ENCODE results near the gene SEMA3F. TPM values are rescaled to one million over a fixed set of nuclear protein-coding genes. Genes with fewer than 3 reads are reported as not detected.

SEMA3F gene
- total RNA-seq, 1 experiment from 2014 or later = 1.5 TPM

GRCh38 chr3:50230794-50231125, 75.6 kb downstream of the SEMA3F start:
- DNase-seq (ENCODE audit: low read depth, low spot score) = no peak
- in situ Hi-C loops (cut with HindIII; ENCODE audit: low pct_unique_long_range_greater_than_20kb, low sequenced_read_pairs) = no loop called here

DNA sequence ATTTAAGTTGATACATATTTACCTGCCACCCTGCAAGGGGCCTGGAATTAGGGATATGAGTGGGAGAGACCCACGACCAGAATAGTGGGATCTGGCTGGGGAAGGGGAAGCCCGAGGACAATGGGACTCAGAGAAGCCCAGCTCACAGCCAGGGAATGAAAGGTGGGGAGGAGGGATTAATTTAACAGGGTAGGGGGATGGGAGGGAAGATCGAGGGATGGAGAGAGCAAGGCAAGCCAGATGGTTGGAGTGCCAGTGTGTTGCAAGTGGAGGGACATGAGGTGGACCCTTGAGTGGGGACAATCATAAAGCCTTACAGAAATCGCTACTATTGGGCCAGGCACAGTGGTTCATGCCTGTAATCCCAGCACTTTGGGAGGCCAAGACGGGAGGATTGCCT, 76.5 kb downstream of the SEMA3F start:
- no peak for DNase-seq (ENCODE audit: low read depth, low spot score)
- in situ Hi-C loops (cut with HindIII; ENCODE audit: low pct_unique_long_range_greater_than_20kb, low sequenced_read_pairs) = no loop called here

DNA sequence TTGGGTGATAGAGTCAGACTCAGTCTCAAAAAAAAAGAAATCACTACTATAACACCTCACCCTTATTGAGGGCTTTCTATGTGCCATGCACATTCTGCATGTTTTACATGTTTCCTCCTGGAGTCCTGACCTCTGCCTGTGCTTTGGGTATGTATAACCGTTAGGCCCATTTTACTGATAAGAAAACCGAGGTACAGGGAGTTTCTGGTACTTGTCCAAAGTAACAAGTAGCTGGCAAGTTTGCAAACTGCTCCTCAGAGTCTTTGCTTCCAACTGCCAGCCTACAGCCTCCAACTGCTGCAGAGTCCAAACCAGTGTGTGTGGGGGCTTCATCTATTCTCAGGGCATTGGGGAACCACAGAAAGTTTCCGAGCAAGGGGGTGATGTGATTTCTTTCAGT, 77.2 kb downstream of the SEMA3F start:
- no peak for DNase-seq (ENCODE audit: low read depth, low spot score)
- in situ Hi-C loops (cut with HindIII; ENCODE audit: low pct_unique_long_range_greater_than_20kb, low sequenced_read_pairs) = no loop called here

GRCh38 chr3:50233176-50233575, 78.1 kb downstream of the SEMA3F start:
- DNase-seq (ENCODE audit: low read depth, low spot score) = no peak
- in situ Hi-C loops (cut with HindIII; ENCODE audit: low pct_unique_long_range_greater_than_20kb, low sequenced_read_pairs) = no loop called here

- DNase-seq (ENCODE audit: low read depth, low spot score) = peak; percentile 98
- in situ Hi-C loops (cut with HindIII; ENCODE audit: low pct_unique_long_range_greater_than_20kb, low sequenced_read_pairs) = no loop called here
Measured at GRCh38 chr3:50235716-50236483, 80.8 kb downstream of the SEMA3F start, which contains the start of gene GNAI2. Gene GNAI2, plus strand, starts transcription at chr3:50236204. Its CDS starts 132 bp downstream, at chr3:50236336.

GRCh38 chr3:50236484-50237132, 81.5 kb downstream of the SEMA3F start:
- in situ Hi-C loops (cut with HindIII; ENCODE audit: low pct_unique_long_range_greater_than_20kb, low sequenced_read_pairs) = no loop called here
- no peak for DNase-seq (ENCODE audit: low read depth, low spot score)

DNA sequence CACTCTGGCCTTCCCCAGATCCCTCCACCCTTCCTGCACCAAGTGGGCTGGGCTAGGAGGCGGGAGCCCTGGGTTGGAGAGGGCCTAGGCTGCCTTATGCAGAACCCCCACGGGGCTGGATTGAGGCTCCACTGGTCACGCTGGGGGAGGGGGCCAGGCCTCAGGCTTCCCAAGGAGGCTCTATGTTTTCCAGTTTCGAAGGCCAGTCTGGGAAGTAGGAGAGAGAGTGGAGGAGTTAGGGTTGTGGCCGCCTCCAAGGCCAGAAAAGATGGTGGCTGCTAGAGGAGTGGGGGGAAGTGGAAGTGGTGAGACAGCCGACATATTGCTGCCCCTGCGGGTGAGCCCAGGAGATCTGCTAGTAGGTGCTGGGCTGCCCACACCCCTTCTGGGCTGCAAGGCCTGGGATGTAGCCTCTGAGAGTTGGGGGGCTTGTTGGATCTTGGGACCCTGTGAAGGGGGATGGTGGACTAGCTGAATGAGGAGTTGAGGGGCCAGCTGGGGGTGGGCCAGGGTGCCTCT, 82.1 kb downstream of the SEMA3F start:
- DNase-seq (ENCODE audit: low read depth, low spot score) = no peak

DNA sequence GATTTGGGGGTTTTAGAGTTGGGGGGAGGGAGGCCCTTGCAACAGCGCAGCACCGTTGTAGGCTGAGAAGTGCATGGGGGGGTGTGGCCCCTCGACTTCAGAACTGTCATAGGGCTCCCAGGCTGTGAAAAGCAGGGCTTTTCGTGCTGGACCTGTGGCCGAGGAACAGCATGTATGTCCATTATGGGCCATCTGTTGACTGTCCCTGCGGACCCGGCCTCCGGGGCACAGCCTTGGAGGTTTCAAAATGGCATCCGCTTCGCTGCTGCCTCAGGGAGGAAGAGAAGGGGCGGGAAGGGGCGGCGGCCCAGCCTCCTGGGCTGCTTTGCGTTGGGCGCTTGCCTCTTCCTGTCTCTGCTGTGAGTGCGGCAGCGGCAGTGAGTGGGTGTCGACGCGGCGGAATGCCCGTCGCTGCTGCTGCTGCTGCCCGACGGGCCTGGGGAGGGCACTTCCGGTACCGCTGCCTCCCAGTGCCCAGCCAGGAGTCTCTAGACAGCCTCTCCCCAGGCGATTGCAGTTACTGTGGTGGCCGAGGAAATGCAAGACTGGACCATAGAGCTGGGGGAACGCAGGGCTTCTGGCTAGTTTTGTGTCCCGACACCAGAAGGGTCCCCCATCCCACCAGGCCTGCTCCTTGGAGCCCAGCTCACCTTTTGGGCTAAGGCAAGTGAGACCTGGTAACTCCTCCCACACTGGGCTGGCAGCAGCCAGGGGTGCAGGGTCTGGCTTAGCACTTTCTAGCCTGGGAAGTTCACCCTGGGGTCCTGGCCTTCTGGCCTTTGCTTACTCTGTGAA, 82.8 kb downstream of the SEMA3F start:
- DNase-seq (ENCODE audit: low read depth, low spot score) = peak; percentile 78
- in situ Hi-C loops (cut with HindIII; ENCODE audit: low pct_unique_long_range_greater_than_20kb, low sequenced_read_pairs) = no loop called here

More for the DNA sequence above, 82.1 kb downstream of the SEMA3F start:
- in situ Hi-C loops (cut with HindIII; ENCODE audit: low pct_unique_long_range_greater_than_20kb, low sequenced_read_pairs) = no loop called here

DNA sequence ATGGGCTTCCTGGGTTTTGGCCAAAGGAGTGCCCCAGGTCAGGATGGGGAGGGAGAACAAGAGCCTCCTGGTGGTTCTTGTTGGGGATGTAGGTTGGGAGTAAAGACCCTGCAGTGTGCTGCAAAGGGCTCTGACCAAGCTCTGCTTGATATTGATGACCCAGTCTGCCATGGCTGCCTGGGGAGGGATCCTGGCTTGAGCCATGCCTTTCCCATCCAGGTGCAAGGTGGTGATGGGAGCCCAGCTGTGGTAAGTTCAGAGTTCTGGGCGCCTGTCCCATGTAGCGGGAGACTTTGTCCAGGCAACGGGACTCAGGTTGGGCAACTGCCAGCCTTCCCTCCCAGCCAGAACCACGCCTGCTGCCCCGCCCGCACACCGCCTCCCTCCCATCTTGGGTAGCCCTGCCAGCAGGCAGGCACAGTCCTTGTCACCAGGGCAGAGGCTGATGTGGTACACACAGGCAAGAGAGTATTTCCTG, 83.5 kb downstream of the SEMA3F start:
- no peak for DNase-seq (ENCODE audit: low read depth, low spot score)
- in situ Hi-C loops (cut with HindIII; ENCODE audit: low pct_unique_long_range_greater_than_20kb, low sequenced_read_pairs) = no loop called here

Small RNA genes lying within 50 kb of the gene (small RNA-seq; reads per million reads assigned to genes)
- gene MIR566 (0 reads per million in 2 experiments), gene MIR5787 (0 reads per million in 2 experiments)

Other genes with a start within 250 kb of the SEMA3F start
- 8.0 and 9.4 TPM in 2 replicates for gene MON1A, start 225.5 kb upstream of the SEMA3F start, total RNA-seq (2014; rRNA removed; shearing (Covaris generic))
- gene RBM6, start 215.2 kb upstream of the SEMA3F start, total RNA-seq (2014; rRNA removed; shearing (Covaris generic)) = 27.4 and 34.2 TPM in 2 replicates
- 95.6 and 106 TPM in 2 replicates for gene RBM5, start 66.4 kb upstream of the SEMA3F start, total RNA-seq (2014; rRNA removed; shearing (Covaris generic))
- not detected in 2 replicates for gene GNAT1, start 36.3 kb downstream of the SEMA3F start, total RNA-seq (2014; rRNA removed; shearing (Covaris generic))
- gene SLC38A3, start 49.9 kb downstream of the SEMA3F start, total RNA-seq (2014; rRNA removed; shearing (Covaris generic)) = 0.13 and 0.42 TPM in 2 replicates
- gene GNAI2, start 80.9 kb downstream of the SEMA3F start, total RNA-seq (2014; rRNA removed; shearing (Covaris generic)) = 73.8 and 77.3 TPM in 2 replicates
- 0.85 and 0.96 TPM in 2 replicates for gene SEMA3B, start 113.8 kb downstream of the SEMA3F start, total RNA-seq (2014; rRNA removed; shearing (Covaris generic))
- gene LSMEM2, start 123.8 kb downstream of the SEMA3F start, total RNA-seq (2014; rRNA removed; shearing (Covaris generic)) = not detected in 2 replicates
- gene IFRD2, start 137.1 kb downstream of the SEMA3F start, total RNA-seq (2014; rRNA removed; shearing (Covaris generic)) = 80.5 and 80.7 TPM in 2 replicates
- gene HYAL3, start 144.1 kb downstream of the SEMA3F start, total RNA-seq (2014; rRNA removed; shearing (Covaris generic)) = 4.1 and 5.7 TPM in 2 replicates
- 4.2 and 4.6 TPM in 2 replicates for gene NAA80, start 144.1 kb downstream of the SEMA3F start, total RNA-seq (2014; rRNA removed; shearing (Covaris generic))
- gene HYAL1, start 148.2 kb downstream of the SEMA3F start, total RNA-seq (2014; rRNA removed; shearing (Covaris generic)) = 0.24 and 1.1 TPM in 2 replicates
- gene HYAL2, start 167.4 kb downstream of the SEMA3F start, total RNA-seq (2014; rRNA removed; shearing (Covaris generic)) = 78.5 and 86.4 TPM in 2 replicates
- 32.4 and 34.4 TPM in 2 replicates for gene TUSC2, start 172.9 kb downstream of the SEMA3F start, total RNA-seq (2014; rRNA removed; shearing (Covaris generic))
- gene RASSF1, start 185.5 kb downstream of the SEMA3F start, total RNA-seq (2014; rRNA removed; shearing (Covaris generic)) = 8.3 and 9.3 TPM in 2 replicates
- gene ZMYND10, start 190.4 kb downstream of the SEMA3F start, total RNA-seq (2014; rRNA removed; shearing (Covaris generic)) = 0.61 TPM in 1 of 2 replicates, not detected in the other
- 21.9 and 24.3 TPM in 2 replicates for gene NPRL2, start 195.5 kb downstream of the SEMA3F start, total RNA-seq (2014; rRNA removed; shearing (Covaris generic))
- 31.6 and 42.1 TPM in 2 replicates for gene CYB561D2, start 195.5 kb downstream of the SEMA3F start, total RNA-seq (2014; rRNA removed; shearing (Covaris generic))
- gene TMEM115, start 204.2 kb downstream of the SEMA3F start, total RNA-seq (2014; rRNA removed; shearing (Covaris generic)) = 40.8 and 45.5 TPM in 2 replicates

Measured in SK-MEL-5 (cell line).